Measurements from ENCODE around the gene PPID.
"Not testable (repeated sequence)": the region's sequence is repeated elsewhere in the genome, so short reads cannot be mapped to it uniquely, and the experiment has no call there.

PPID gene

GRCh38 chr4:158722917-158723793, at the start of gene PPID:
Gene PPID (minus strand): TSS chr4:158723396. CDS start chr4:158723288, 108 bp downstream.
- no peak for FAIRE-seq

GRCh38 chr4:158771776-158772175, 48.6 kb upstream of the PPID start:
- no peak for FAIRE-seq

- FAIRE-seq: no peak
These were observed 47.5 kb upstream of the PPID start for GRCh38 chr4:158770671-158771070.

- no peak for FAIRE-seq
These were observed 46.2 kb upstream of the PPID start for GRCh38 chr4:158769175-158769921.

GRCh38 chr4:158768555-158769174, 45.5 kb upstream of the PPID start, which contains the start of gene FNIP2:
Gene FNIP2 (plus strand): TSS chr4:158769026. CDS start chr4:158769213, 187 bp downstream.
- no peak for FAIRE-seq

- no peak for FAIRE-seq
These were observed 44.3 kb upstream of the PPID start for GRCh38 chr4:158767451-158767850.

- FAIRE-seq: no peak
These were observed 43.3 kb upstream of the PPID start for GRCh38 chr4:158766434-158767044.

GRCh38 chr4:158763462-158763861, 40.3 kb upstream of the PPID start:
- FAIRE-seq: no peak

GRCh38 chr4:158762553-158762952, 39.4 kb upstream of the PPID start:
- no peak for FAIRE-seq

- no peak for FAIRE-seq
These were observed 37.7 kb upstream of the PPID start for GRCh38 chr4:158760866-158761265.

- FAIRE-seq: not testable (repeated sequence)
These were observed 36.3 kb upstream of the PPID start for GRCh38 chr4:158759539-158759938.

GRCh38 chr4:158758703-158759102, 35.5 kb upstream of the PPID start:
- no peak for FAIRE-seq

- no peak for FAIRE-seq
These were observed 34.9 kb upstream of the PPID start for GRCh38 chr4:158758142-158758541.

- FAIRE-seq: no peak
These were observed 33.4 kb upstream of the PPID start for GRCh38 chr4:158756588-158756987.

- FAIRE-seq: not testable (repeated sequence)
These were observed 32.6 kb upstream of the PPID start for GRCh38 chr4:158755819-158756218.

- no peak for FAIRE-seq
These were observed 31.4 kb upstream of the PPID start for GRCh38 chr4:158754385-158755180.

- no peak for FAIRE-seq
These were observed 27.2 kb upstream of the PPID start for GRCh38 chr4:158750379-158750778.

GRCh38 chr4:158746537-158746936, 23.3 kb upstream of the PPID start:
- not testable (repeated sequence) for FAIRE-seq

- FAIRE-seq: no peak
These were observed 18.3 kb upstream of the PPID start for GRCh38 chr4:158741326-158742021.

GRCh38 chr4:158739600-158739999, 16.4 kb upstream of the PPID start:
- no peak for FAIRE-seq

GRCh38 chr4:158738866-158739265, 15.7 kb upstream of the PPID start:
- no peak for FAIRE-seq

Measured in TTC549 (cell line).